Osteoblast (primary cell): ENCODE results near the gene INMT. TPM values are rescaled to one million over a fixed set of nuclear protein-coding genes. Genes with fewer than 3 reads are reported as not detected.
"Not testable (repeated sequence)": the region's sequence is repeated elsewhere in the genome, so short reads cannot be mapped to it uniquely, and the experiment has no call there.

Experiments
- DNase-seq: peaks from one replicate; pipeline ENCODE4 v3.0.0; 2011; ENCODE audit warnings: low spot score, mixed read lengths; ENCODE audit not compliant: insufficient read length; ENCODE audit errors: missing footprints
- H2AFZ ChIP-seq: 2 replicates; pipeline ENCODE4 v1.6.0; 2011; ENCODE audit warnings: mild to moderate bottlenecking, low read length
- H3K27ac ChIP-seq: 2 replicates; pipeline ENCODE4 v1.5.1; 2011; ENCODE audit warnings: mild to moderate bottlenecking, low read depth, low read length, moderate library complexity
- H3K27me3 ChIP-seq: 2 replicates; pipeline ENCODE4 v1.6.0; 2012; ENCODE audit warnings: mild to moderate bottlenecking, control low read depth, inconsistent platforms, low read length, moderate library complexity; ENCODE audit not compliant: insufficient read depth
- H3K36me3 ChIP-seq: 2 replicates; pipeline ENCODE4 v1.5.1; 2011; ENCODE audit warnings: mild to moderate bottlenecking, low read length, control low read depth, moderate library complexity; ENCODE audit not compliant: insufficient read depth
- H3K4me1 ChIP-seq: 2 replicates; pipeline ENCODE4 v1.5.1; 2011; ENCODE audit warnings: mild to moderate bottlenecking, low read length, control low read depth, moderate library complexity; ENCODE audit not compliant: insufficient read depth
- H3K4me2 ChIP-seq: 2 replicates; pipeline ENCODE4 v1.6.0; 2011; ENCODE audit warnings: mild to moderate bottlenecking, low read length; ENCODE audit not compliant: insufficient read depth
- H3K4me3 ChIP-seq: fragments of 200-600 bp; sonication (generic); 3 replicates; pipeline ENCODE4 v1.5.1; 2012; ENCODE audit warnings: mild to moderate bottlenecking, low read length, inconsistent platforms; ENCODE audit not compliant: insufficient read depth
- H3K79me2 ChIP-seq: 2 replicates; pipeline ENCODE4 v1.6.0; 2012; ENCODE audit warnings: mild to moderate bottlenecking, low read length, control low read depth, inconsistent platforms; ENCODE audit not compliant: insufficient read depth
- H3K9me3 ChIP-seq: 2 replicates; pipeline ENCODE4 v1.5.1; 2011; ENCODE audit warnings: low read depth, low read length, control low read depth
- H4K20me1 ChIP-seq: 2 replicates; pipeline ENCODE4 v1.6.0; 2012; ENCODE audit warnings: mild to moderate bottlenecking, low read length, control low read depth; ENCODE audit not compliant: insufficient read depth
- total RNA-seq: library from RNA; depleted of rRNA; stranded (reverse); fragments of >200 nt; gene quantifications from 2 replicates; pipeline ENCODE4 v1.2.3, GENCODE V29; 2012
- TF ChIP-seq, protein P1 (sequence below): IDR thresholded peaks from 2 replicates; pipeline ENCODE4 v1.5.1; 2011; ENCODE audit warnings: mild to moderate bottlenecking, low read depth, low read length, moderate library complexity; ENCODE audit errors: extremely low read depth

INMT gene
- total RNA-seq, 1 donor = 0.72 TPM

DNA sequence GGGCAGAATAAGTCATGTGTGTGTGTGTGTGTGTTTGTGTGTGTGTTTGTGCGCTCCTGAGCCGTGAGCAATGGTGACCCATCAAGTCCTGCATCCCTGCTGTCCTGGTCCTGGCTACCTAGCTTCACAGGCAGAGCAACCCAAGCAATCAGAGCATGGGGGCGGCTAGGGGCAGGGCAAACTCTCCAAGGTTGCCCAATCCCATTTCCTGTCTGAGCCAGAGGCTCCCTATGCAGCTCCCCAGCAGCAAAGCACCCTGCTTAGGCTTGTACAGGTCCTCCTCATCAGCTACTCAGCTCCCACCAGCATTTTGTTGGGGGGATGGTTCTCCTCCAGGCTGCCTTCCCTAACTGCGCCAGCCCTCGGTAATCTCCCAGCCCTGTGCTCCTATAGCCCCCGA lies 38.5 kb upstream of the INMT start:
- Histone ChIP-seq H4K20me1 (no peaks in the 10 kb centered on the region), H3K36me3 (no peaks in the 10 kb centered on the region), H3K4me1 (no peaks in the 10 kb centered on the region), H2AFZ (no peak overlapping the region), H3K9me3 (peaks cover 2% of the 10 kb centered on the region), H3K4me3 (no peak overlapping the region), H3K4me2 (no peak overlapping the region), H3K27ac (no peak overlapping the region), H3K79me2 (no peaks in the 10 kb centered on the region), H3K27me3 (peaks cover 8% of the 10 kb centered on the region)
- peak; percentile 31 for DNase-seq
- TF ChIP-seq, protein P1, sequence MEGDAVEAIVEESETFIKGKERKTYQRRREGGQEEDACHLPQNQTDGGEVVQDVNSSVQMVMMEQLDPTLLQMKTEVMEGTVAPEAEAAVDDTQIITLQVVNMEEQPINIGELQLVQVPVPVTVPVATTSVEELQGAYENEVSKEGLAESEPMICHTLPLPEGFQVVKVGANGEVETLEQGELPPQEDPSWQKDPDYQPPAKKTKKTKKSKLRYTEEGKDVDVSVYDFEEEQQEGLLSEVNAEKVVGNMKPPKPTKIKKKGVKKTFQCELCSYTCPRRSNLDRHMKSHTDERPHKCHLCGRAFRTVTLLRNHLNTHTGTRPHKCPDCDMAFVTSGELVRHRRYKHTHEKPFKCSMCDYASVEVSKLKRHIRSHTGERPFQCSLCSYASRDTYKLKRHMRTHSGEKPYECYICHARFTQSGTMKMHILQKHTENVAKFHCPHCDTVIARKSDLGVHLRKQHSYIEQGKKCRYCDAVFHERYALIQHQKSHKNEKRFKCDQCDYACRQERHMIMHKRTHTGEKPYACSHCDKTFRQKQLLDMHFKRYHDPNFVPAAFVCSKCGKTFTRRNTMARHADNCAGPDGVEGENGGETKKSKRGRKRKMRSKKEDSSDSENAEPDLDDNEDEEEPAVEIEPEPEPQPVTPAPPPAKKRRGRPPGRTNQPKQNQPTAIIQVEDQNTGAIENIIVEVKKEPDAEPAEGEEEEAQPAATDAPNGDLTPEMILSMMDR = no peak

DNA sequence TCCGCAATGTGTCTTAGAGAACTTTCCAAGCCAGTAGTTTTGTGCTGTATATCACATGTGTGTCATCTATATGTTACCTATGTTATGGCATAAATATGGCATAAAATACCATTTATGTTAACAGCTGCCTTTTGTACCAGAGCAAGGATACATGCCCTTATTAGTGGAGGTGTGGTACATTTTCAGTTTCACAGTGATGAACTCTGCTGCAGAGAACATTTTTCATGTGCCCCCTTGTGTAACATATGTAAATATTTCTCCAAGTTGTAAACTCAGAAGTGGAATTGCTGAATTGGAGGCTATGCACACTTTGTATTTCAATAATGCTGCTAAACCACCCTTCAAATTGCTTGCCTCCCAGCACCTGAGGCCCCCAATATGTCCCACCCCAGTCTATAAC lies 37.8 kb upstream of the INMT start:
- H3K4me3 ChIP-seq = no peak overlapping the region
- H3K9me3 ChIP-seq = peaks cover 2% of the 10 kb centered on the region
- TF ChIP-seq, protein P1 = no peak
- H3K4me2 ChIP-seq = no peak overlapping the region
- no peaks in the 10 kb centered on the region for H3K36me3 ChIP-seq
- no peak overlapping the region for H3K27ac ChIP-seq
- no peaks in the 10 kb centered on the region for H3K79me2 ChIP-seq
- no peaks in the 10 kb centered on the region for H3K4me1 ChIP-seq
- no peak for DNase-seq
- H2AFZ ChIP-seq = no peak overlapping the region
- peaks cover 8% of the 10 kb centered on the region for H3K27me3 ChIP-seq
- H4K20me1 ChIP-seq = no peaks in the 10 kb centered on the region

DNA sequence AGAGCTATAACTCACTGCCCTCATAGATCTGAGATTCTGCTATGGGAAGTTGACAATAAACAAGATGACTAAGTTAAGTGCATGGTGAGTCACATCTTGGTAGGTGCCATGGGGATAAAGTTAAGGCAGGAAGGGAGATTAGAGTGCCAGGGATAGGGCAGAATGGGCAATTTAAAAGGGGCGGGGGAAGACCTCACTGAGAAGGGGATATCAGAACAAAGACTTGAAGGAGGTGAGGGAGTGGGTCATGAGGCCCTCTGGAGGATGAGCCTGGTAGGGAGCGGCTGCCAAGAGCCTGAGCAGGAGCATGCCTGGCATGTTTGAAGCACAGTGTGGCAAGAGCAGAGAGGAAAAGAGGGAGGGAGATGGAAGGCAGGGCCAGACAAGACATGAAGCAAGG lies 34.8 kb upstream of the INMT start:
- Histone ChIP-seq H3K27me3 (peaks cover 13% of the 10 kb centered on the region), H2AFZ (no peak overlapping the region)

DNA sequence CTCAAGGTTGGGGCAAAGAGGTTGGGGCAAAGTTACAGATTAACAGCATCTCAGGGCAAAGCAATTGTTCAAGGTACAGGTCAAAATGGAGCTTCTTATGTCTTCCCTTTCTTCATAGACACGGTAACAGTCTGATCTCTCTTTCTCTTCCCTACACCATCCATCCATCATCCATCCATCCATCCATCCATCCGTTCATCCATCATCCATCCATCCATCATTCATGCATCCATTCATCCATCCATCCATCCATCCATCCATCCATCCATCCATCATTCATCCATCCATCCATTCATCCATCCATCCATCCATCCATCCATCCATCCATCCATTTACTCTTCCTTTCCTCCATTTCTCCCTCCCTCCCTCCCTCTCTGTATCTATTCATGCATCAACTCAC lies 32.5 kb upstream of the INMT start:
- not testable (repeated sequence) for H3K4me2 ChIP-seq, H3K9me3 ChIP-seq, H3K79me2 ChIP-seq, H3K4me1 ChIP-seq, H3K36me3 ChIP-seq, H3K4me3 ChIP-seq, H4K20me1 ChIP-seq, DNase-seq, H2AFZ ChIP-seq, H3K27ac ChIP-seq
- peaks cover 25% of the 10 kb centered on the region for H3K27me3 ChIP-seq

More for the DNA sequence above, 34.8 kb upstream of the INMT start:
- DNase-seq = peak; percentile 83
- H3K27ac ChIP-seq = no peak overlapping the region
- H4K20me1 ChIP-seq = no peaks in the 10 kb centered on the region
- H3K4me1 ChIP-seq = no peaks in the 10 kb centered on the region
- H3K9me3 ChIP-seq = peaks cover 5% of the 10 kb centered on the region
- H3K4me3 ChIP-seq = no peak overlapping the region
- TF ChIP-seq, protein P1 = no peak
- no peak overlapping the region for H3K4me2 ChIP-seq
- H3K36me3 ChIP-seq = no peaks in the 10 kb centered on the region
- H3K79me2 ChIP-seq = no peaks in the 10 kb centered on the region
